Astrocyte (in vitro differentiated cells and primary cell): ENCODE results near the gene ATP1A1.

ENCODE experiments used
- EZH2 ChIP-seq: IDR thresholded peaks from 2 replicates; pipeline ENCODE4 v1.6.1; 2012; ENCODE audit warnings: mild to moderate bottlenecking, low read length, inconsistent platforms; ENCODE audit not compliant: insufficient read depth
- TF ChIP-seq, protein P1 (sequence below): IDR thresholded peaks from 2 replicates; pipeline ENCODE4 v1.5.1; 2011; ENCODE audit warnings: low read depth, mild to moderate bottlenecking, inconsistent platforms, low read length, moderate library complexity; ENCODE audit not compliant: insufficient read depth

DNA sequence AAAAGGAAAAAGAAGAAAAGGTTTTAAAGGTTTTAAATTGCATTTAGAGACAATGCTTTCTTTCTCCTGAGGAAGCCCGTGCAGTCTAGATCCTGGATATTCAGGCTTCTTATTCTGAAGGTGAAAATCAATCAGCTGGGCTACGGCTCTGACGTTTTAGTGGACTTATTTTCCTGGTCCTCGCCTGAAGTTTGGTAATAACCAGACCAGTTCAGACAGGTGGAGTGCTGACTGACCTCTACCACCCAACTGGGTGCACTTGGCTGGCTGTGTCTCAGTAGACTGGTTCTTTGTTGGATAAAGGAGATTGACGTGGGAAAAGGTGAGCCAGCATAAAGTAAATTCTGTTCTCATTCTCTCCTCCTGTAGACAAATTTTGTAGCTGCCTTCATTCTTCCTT, 7.2 kb upstream of the ATP1A1 start:
- no peak for TF ChIP-seq EZH2
- TF ChIP-seq, protein P1, sequence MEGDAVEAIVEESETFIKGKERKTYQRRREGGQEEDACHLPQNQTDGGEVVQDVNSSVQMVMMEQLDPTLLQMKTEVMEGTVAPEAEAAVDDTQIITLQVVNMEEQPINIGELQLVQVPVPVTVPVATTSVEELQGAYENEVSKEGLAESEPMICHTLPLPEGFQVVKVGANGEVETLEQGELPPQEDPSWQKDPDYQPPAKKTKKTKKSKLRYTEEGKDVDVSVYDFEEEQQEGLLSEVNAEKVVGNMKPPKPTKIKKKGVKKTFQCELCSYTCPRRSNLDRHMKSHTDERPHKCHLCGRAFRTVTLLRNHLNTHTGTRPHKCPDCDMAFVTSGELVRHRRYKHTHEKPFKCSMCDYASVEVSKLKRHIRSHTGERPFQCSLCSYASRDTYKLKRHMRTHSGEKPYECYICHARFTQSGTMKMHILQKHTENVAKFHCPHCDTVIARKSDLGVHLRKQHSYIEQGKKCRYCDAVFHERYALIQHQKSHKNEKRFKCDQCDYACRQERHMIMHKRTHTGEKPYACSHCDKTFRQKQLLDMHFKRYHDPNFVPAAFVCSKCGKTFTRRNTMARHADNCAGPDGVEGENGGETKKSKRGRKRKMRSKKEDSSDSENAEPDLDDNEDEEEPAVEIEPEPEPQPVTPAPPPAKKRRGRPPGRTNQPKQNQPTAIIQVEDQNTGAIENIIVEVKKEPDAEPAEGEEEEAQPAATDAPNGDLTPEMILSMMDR = no peak
